HS-27A (cell line): ENCODE measurements around the gene PYCR2.

Source experiments
- DNase-seq: peaks from one replicate; pipeline ENCODE4 v3.0.0-alpha.2; 2012; ENCODE audit warnings: low read depth, missing footprints

Gene PYCR2

GRCh38 chr1:225876900-225877510 is 47.0 kb downstream of the PYCR2 start:
- DNase-seq = no peak

DNA sequence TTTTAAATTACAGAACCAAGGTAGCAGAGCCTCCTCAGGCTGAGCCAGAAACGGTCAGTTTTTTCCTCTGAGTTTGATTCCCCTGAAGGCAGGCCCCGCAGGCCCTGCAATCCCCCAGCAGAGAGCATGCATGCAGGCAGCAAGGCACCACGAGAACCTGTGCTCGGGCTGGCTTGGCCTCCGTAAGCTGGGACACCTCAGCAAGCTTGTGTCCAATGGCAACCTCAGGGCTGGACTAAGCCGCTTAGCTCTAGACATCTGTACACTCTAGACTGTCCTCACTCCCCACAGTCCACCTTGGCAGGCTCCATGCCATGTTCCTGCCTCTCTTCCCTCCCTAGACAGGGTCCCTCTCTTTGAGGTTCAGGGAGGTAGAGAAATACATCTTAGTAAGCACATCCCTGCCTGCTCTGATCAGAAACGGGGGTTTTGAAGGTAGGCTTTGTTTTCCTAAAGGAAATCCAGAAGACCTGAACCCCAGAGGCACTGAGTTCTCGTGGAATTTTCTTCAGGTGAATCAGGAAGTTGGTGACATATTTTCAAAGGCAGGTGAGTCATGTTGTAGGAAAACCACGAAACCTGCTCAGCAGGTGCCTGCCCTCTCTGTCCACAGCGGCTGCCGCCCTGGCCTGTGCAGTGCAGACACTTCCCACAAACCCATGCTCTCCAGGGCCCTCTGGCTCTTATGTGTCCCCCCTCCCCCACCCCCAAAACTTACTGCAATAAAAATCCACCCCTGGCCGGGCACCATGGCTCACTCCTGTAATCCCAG is 48.8 kb downstream of the PYCR2 start:
- DNase-seq = no peak

DNA sequence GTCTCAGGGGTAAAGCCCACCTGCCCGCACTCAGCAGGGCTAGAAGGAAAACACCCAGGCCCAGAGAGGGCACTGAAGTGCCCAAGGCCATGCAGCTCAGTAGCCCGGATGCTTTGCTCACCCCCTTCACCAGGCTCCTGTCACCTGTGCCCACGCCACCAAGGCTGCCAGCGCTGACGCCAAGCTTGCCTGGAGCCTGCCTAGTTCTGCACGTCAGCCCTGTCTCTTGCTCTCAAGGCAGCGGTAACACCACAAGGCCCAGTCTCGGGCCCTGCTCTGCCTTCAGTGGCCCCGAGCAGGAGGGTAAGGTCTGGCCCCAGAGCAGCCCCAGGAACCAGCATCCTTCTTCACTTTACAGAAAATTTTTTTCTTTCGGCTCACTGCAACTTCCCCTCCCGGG is 49.6 kb downstream of the PYCR2 start:
- DNase-seq = no peak

DNA sequence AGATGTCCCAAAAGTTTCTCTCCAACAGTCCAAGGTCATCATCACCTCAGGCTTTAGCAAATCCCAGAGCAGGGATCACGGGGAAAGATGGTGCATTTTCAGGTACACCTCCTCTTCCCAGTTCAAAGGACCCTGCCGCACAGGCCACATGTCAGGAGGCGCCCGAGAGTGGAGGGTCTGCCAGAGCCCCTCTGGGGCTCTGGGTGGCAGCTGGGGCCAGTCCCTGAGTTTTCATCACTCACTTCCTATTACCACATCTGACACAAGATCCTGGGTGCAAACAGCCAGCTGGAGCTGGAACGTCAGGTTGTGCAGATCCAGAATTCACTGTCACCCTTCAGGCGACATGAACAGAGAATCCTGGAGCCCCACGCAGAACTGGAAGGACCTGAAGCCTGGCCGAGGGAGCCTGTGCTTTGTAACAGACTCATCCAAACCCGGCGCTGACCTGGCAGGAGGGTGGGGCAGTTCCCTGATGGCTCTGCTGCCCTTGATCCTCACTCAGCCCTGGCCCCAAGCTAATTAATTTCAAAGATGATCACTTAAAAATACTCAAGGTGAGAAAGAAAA is 50.7 kb downstream of the PYCR2 start:
- no peak for DNase-seq

- DNase-seq = no peak
Measured at GRCh38 chr1:225872075-225872430, 52.0 kb downstream of the PYCR2 start.

GRCh38 chr1:225871359-225872074 is 52.5 kb downstream of the PYCR2 start:
- no peak for DNase-seq

DNA sequence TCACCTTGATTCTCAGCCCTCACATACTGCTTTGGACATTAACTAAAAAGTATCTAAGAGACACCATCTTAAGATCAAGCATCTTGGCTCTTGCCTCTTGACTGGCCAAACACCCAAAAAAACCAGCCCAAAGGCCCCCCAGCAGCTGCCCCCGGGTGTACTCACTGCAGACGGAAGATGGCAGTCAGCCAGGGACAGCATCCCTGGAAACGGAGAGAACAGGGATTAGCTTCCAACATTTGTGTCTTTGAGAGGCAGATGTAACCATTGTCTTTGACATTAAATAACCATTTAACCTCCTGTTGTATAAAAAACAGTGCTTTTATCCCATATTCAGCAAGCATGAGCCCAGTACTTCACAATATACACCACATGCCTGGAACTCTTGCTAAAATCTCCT is 53.1 kb downstream of the PYCR2 start:
- no peak for DNase-seq
